Measurements from ENCODE around the gene SELPLG.
A peak's percentile ranks its signal among the peaks of the same experiment; 100 is the strongest.

The SELPLG gene

GRCh38 chr12:108633534-108634248 is at the start of gene SELPLG:
TSS of gene SELPLG (minus strand) at chr12:108633894. CDS start at chr12:108624307, 9,587 bp downstream.
- FAIRE-seq (no peak), DNase-seq (ENCODE audit: insufficient read length, low spot score) (no peak)
- TF ChIP-seq POLR2A (IDR thresholded peaks at IDR 0.05; ENCODE audit: low read depth, low read length), result no peak

GRCh38 chr12:108681317-108681716 is 47.6 kb upstream of the SELPLG start:
- DNase-seq (ENCODE audit: insufficient read length, low spot score), result no peak
- FAIRE-seq, result peak; percentile 67
- TF ChIP-seq POLR2A (IDR thresholded peaks at IDR 0.05; ENCODE audit: low read depth, low read length), result no peak

GRCh38 chr12:108679106-108679681 is 45.5 kb upstream of the SELPLG start:
- FAIRE-seq (peak; percentile 48), DNase-seq (ENCODE audit: insufficient read length, low spot score) (no peak)
- TF ChIP-seq POLR2A (IDR thresholded peaks at IDR 0.05; ENCODE audit: low read depth, low read length), result no peak

GRCh38 chr12:108678104-108678730 is 44.5 kb upstream of the SELPLG start:
- no peak for TF ChIP-seq POLR2A (IDR thresholded peaks at IDR 0.05; ENCODE audit: low read depth, low read length)
- FAIRE-seq (no peak), DNase-seq (ENCODE audit: insufficient read length, low spot score) (no peak)

GRCh38 chr12:108677381-108677780 is 43.7 kb upstream of the SELPLG start:
- no peak for FAIRE-seq
- no peak for DNase-seq (ENCODE audit: insufficient read length, low spot score)
- no peak for TF ChIP-seq POLR2A (IDR thresholded peaks at IDR 0.05; ENCODE audit: low read depth, low read length)

- no peak for TF ChIP-seq POLR2A (IDR thresholded peaks at IDR 0.05; ENCODE audit: low read depth, low read length)
- no peak for FAIRE-seq
- no peak for DNase-seq (ENCODE audit: insufficient read length, low spot score)
Observed at GRCh38 chr12:108676707-108677106, 43.0 kb upstream of the SELPLG start.

GRCh38 chr12:108675792-108676191 is 42.1 kb upstream of the SELPLG start:
- FAIRE-seq, result no peak
- TF ChIP-seq POLR2A (IDR thresholded peaks at IDR 0.05; ENCODE audit: low read depth, low read length), result no peak

GRCh38 chr12:108672054-108672453 is 38.4 kb upstream of the SELPLG start:
- TF ChIP-seq POLR2A (IDR thresholded peaks at IDR 0.05; ENCODE audit: low read depth, low read length), result no peak
- DNase-seq (ENCODE audit: insufficient read length, low spot score), result no peak
- FAIRE-seq, result no peak

More at GRCh38 chr12:108675792-108676191, 42.1 kb upstream of the SELPLG start:
- no peak for DNase-seq (ENCODE audit: insufficient read length, low spot score)

- DNase-seq (ENCODE audit: insufficient read length, low spot score) (no peak), FAIRE-seq (no peak)
- no peak for TF ChIP-seq POLR2A (IDR thresholded peaks at IDR 0.05; ENCODE audit: low read depth, low read length)
Observed at GRCh38 chr12:108671110-108671509, 37.4 kb upstream of the SELPLG start.

- FAIRE-seq, result no peak
Observed at GRCh38 chr12:108670066-108670631, 36.5 kb upstream of the SELPLG start.

GRCh38 chr12:108668542-108668941 is 34.8 kb upstream of the SELPLG start:
- DNase-seq (ENCODE audit: insufficient read length, low spot score) (no peak), FAIRE-seq (no peak)
- TF ChIP-seq POLR2A (IDR thresholded peaks at IDR 0.05; ENCODE audit: low read depth, low read length), result no peak

More at GRCh38 chr12:108670066-108670631, 36.5 kb upstream of the SELPLG start:
- no peak for TF ChIP-seq POLR2A (IDR thresholded peaks at IDR 0.05; ENCODE audit: low read depth, low read length)
- DNase-seq (ENCODE audit: insufficient read length, low spot score), result no peak

- no peak for DNase-seq (ENCODE audit: insufficient read length, low spot score)
- TF ChIP-seq POLR2A (IDR thresholded peaks at IDR 0.05; ENCODE audit: low read depth, low read length), result no peak
- FAIRE-seq, result no peak
Observed at GRCh38 chr12:108668063-108668462, 34.4 kb upstream of the SELPLG start.

GRCh38 chr12:108667349-108667748 is 33.7 kb upstream of the SELPLG start:
- peak; percentile 33 for FAIRE-seq
- DNase-seq (ENCODE audit: insufficient read length, low spot score), result no peak
- TF ChIP-seq POLR2A (IDR thresholded peaks at IDR 0.05; ENCODE audit: low read depth, low read length), result no peak

GRCh38 chr12:108666401-108666881 is 32.7 kb upstream of the SELPLG start:
- DNase-seq (ENCODE audit: insufficient read length, low spot score) (no peak), FAIRE-seq (no peak)
- TF ChIP-seq POLR2A (IDR thresholded peaks at IDR 0.05; ENCODE audit: low read depth, low read length), result no peak

All from H54 (cell line).